OCI-LY3 (cell line): ENCODE data around the gene MERTK.

Experiments used
- H2AFZ ChIP-seq: fragments of 200-600, 300-600 bp; shearing (Covaris generic); 2 replicates; pipeline ENCODE4 v1.6.0; 2014; ENCODE audit warnings: antibody characterized with exemption, low read depth, low read length
- H3K27ac ChIP-seq: fragments of 200-600, 300-600 bp; sonication (generic); 2 replicates; pipeline ENCODE4 v1.5.1; 2014; ENCODE audit warnings: mild to moderate bottlenecking, low read length, moderate library complexity, mixed read lengths
- H3K27me3 ChIP-seq: fragments of 200-600, 300-600 bp; sonication (generic); 2 replicates; pipeline ENCODE4 v1.6.1; 2014; ENCODE audit warnings: low read depth, low read length, mixed read lengths
- H3K36me3 ChIP-seq: fragments of 200-600, 300-600 bp; sonication (generic); replicated peaks from 2 replicates; pipeline ENCODE3; 2014; ENCODE audit warnings: low read depth, low read length, mixed read lengths
- H3K4me1 ChIP-seq: fragments of 300-600, 200-600 bp; sonication (generic); 2 replicates; pipeline ENCODE4 v1.6.1; 2014; ENCODE audit warnings: low read length, mixed read lengths
- H3K4me2 ChIP-seq: fragments of 200-600, 300-600 bp; sonication (generic); 2 replicates; pipeline ENCODE4 v1.6.1; 2014; ENCODE audit warnings: low read length, mixed read lengths
- H3K4me3 ChIP-seq: fragments of 300-600, 200-600 bp; sonication (generic); 2 replicates; pipeline ENCODE4 v1.5.1; 2014; ENCODE audit warnings: antibody characterized with exemption, mild to moderate bottlenecking, low read length, moderate library complexity
- H3K79me2 ChIP-seq: fragments of 300-600, 200-600 bp; shearing (Covaris generic); 2 replicates; pipeline ENCODE4 v1.6.1; 2014; ENCODE audit warnings: mild to moderate bottlenecking, low read length, mixed read lengths
- H3K9ac ChIP-seq: fragments of 300-600, 200-600 bp; shearing (Covaris generic); 2 replicates; pipeline ENCODE4 v1.6.0; 2014; ENCODE audit warnings: mild to moderate bottlenecking, low read length, moderate library complexity
- H3K9me3 ChIP-seq: fragments of 200-600, 300-600 bp; shearing (Covaris generic); 2 replicates; pipeline ENCODE4 v1.6.1; 2014; ENCODE audit warnings: low read length, mixed read lengths; ENCODE audit not compliant: insufficient read depth
- H4K20me1 ChIP-seq: fragments of 200-600, 300-600 bp; sonication (generic); 2 replicates; pipeline ENCODE4 v1.6.1; 2016; ENCODE audit warnings: low read length, mixed read lengths; ENCODE audit not compliant: insufficient read depth
- CTCF ChIP-seq: fragments of 200-600, 300-600 bp; sonication (generic); IDR thresholded peaks from 2 replicates; pipeline ENCODE4 v1.5.1; 2014; ENCODE audit warnings: antibody characterized with exemption, low read length, low read depth
- EZH2phosphoT487 ChIP-seq: fragments of 200-600 bp; shearing (Covaris generic); IDR thresholded peaks from 2 replicates; pipeline ENCODE4 v1.6.1; 2018; ENCODE audit warnings: antibody characterized with exemption, mixed run types, low read depth

The MERTK gene

GRCh38 chr2:111965062-111965461, 66.7 kb downstream of the MERTK start:
- Histone ChIP-seq H3K9ac (no peak overlapping the region), H3K27me3 (no peaks in the 10 kb centered on the region; the same call in 1 of the 2 replicates), H3K4me1 (no peaks in the 10 kb centered on the region), H3K79me2 (no peaks in the 10 kb centered on the region), H3K4me2 (no peak overlapping the region), H3K36me3 (no peaks in the 10 kb centered on the region), H2AFZ (no peak overlapping the region), H3K4me3 (no peak overlapping the region), H4K20me1 (no peaks in the 10 kb centered on the region), H3K27ac (no peak overlapping the region), H3K9me3 (no peaks in the 10 kb centered on the region)
- TF ChIP-seq CTCF, result no peak

GRCh38 chr2:111966241-111966640, 67.8 kb downstream of the MERTK start:
- H4K20me1 ChIP-seq, result no peaks in the 10 kb centered on the region
- TF ChIP-seq CTCF, result no peak
- TF ChIP-seq EZH2phosphoT487, result no peak
- no peaks in the 10 kb centered on the region for H3K36me3 ChIP-seq
- no peak overlapping the region for H3K27ac ChIP-seq
- no peaks in the 10 kb centered on the region for H3K79me2 ChIP-seq
- no peaks in the 10 kb centered on the region for H3K9me3 ChIP-seq
- H3K4me3 ChIP-seq, result no peak overlapping the region
- no peak overlapping the region for H3K4me2 ChIP-seq
- H3K9ac ChIP-seq, result no peak overlapping the region
- H3K4me1 ChIP-seq, result no peaks in the 10 kb centered on the region
- no peaks in the 10 kb centered on the region; the same call in 1 of the 2 replicates for H3K27me3 ChIP-seq
- no peak overlapping the region for H2AFZ ChIP-seq

- no peaks in the 10 kb centered on the region; the same call in 1 of the 2 replicates for H3K27me3 ChIP-seq
- H3K36me3 ChIP-seq, result no peaks in the 10 kb centered on the region
- no peak for TF ChIP-seq EZH2phosphoT487
- TF ChIP-seq CTCF, result no peak
- no peak overlapping the region for H3K9ac ChIP-seq
- no peak overlapping the region for H3K4me3 ChIP-seq
- H4K20me1 ChIP-seq, result no peaks in the 10 kb centered on the region
- H2AFZ ChIP-seq, result no peak overlapping the region
- H3K27ac ChIP-seq, result no peak overlapping the region
- no peaks in the 10 kb centered on the region for H3K79me2 ChIP-seq
- H3K9me3 ChIP-seq, result no peaks in the 10 kb centered on the region
- H3K4me1 ChIP-seq, result 0 out of 2 replicates have a peak, but pooled peaks cover 2% of the 10 kb centered on the region
- H3K4me2 ChIP-seq, result no peak overlapping the region
These were observed 68.6 kb downstream of the MERTK start for GRCh38 chr2:111967018-111967417.

- Histone ChIP-seq H4K20me1 (no peaks in the 10 kb centered on the region), H3K4me3 (no peak overlapping the region), H2AFZ (no peak overlapping the region), H3K9ac (no peak overlapping the region), H3K27ac (no peak overlapping the region), H3K9me3 (no peaks in the 10 kb centered on the region), H3K36me3 (no peaks in the 10 kb centered on the region), H3K4me2 (no peak overlapping the region), H3K27me3 (no peaks in the 10 kb centered on the region; the same call in 1 of the 2 replicates), H3K4me1 (peaks cover 8% of the 10 kb centered on the region; the same call in 1 of the 2 replicates), H3K79me2 (no peaks in the 10 kb centered on the region)
- no peak for TF ChIP-seq EZH2phosphoT487
- TF ChIP-seq CTCF, result no peak
These were observed 72.0 kb downstream of the MERTK start for GRCh38 chr2:111970453-111970852.
